GM12892 (cell line): Measurements from ENCODE around the gene COPZ1.

Experiments used
- POLR2A ChIP-seq: IDR thresholded peaks from 2 replicates; pipeline ENCODE4 v1.6.1; 2011; ENCODE audit warnings: low read depth, low read length, control low read depth
- POLR2AphosphoS5 ChIP-seq: IDR thresholded peaks from 2 replicates; pipeline ENCODE4 v1.6.1; 2011; ENCODE audit warnings: low read depth, low read length, control low read depth
- TAF1 ChIP-seq: IDR thresholded peaks from 2 replicates; pipeline ENCODE4 v1.6.1; 2011; ENCODE audit warnings: low read depth, mild to moderate bottlenecking, control low read depth, low read length, borderline replicate concordance

GRCh38 chr12:54386403-54387113 lies 61.6 kb downstream of the COPZ1 start:
- TF ChIP-seq POLR2AphosphoS5 (no peak), POLR2A (no peak), TAF1 (no peak)
